Small intestine (tissue), 7 donors: ENCODE results near the gene SLC9B2. TPM values are rescaled to one million over a fixed set of nuclear protein-coding genes. Genes with fewer than 3 reads are reported as not detected.

ENCODE experiments used
- DNase-seq, 2 donors: peaks; one replicate each; pipeline versions ENCODE4 v3.0.0 to v3.0.0-alpha.2; 2013
- FAIRE-seq: peaks from 2 replicates; lab custom pipeline; 2012; peaks lifted over from hg19 to GRCh38; lab: Jason Lieb, UNC
- H3K27ac ChIP-seq, 3 donors: one replicate each; pipeline ENCODE4 v1.5.1; 2013; ENCODE audit warnings: low read length in 2 of 3, mild to moderate bottlenecking in 2 of 3, control low read depth in 1 of 3, inconsistent platforms in 1 of 3, low read depth in 1 of 3, moderate library complexity in 1 of 3
- H3K27me3 ChIP-seq, 3 donors: one replicate each; pipeline ENCODE4 v1.6.1; 2013; ENCODE audit warnings: low read length in 3 of 3, inconsistent platforms in 1 of 3; ENCODE audit not compliant: control insufficient read depth in 3 of 3, insufficient read depth in 3 of 3
- H3K36me3 ChIP-seq, 3 donors: one replicate each; pipeline ENCODE4 v1.6.1; 2013; ENCODE audit warnings: low read length in 3 of 3, inconsistent platforms in 1 of 3, low read depth in 1 of 3, mild to moderate bottlenecking in 1 of 3, moderate library complexity in 1 of 3; ENCODE audit not compliant: control insufficient read depth in 3 of 3, insufficient read depth in 2 of 3
- H3K4me1 ChIP-seq, 3 donors: one replicate each; pipeline ENCODE4 v1.6.1; 2013; ENCODE audit warnings: low read length in 2 of 3, inconsistent platforms in 1 of 3, low read depth in 1 of 3, mild to moderate bottlenecking in 1 of 3, moderate library complexity in 1 of 3; ENCODE audit not compliant: control insufficient read depth in 3 of 3, insufficient read depth in 2 of 3
- H3K4me3 ChIP-seq, 3 donors: one replicate each; pipeline ENCODE4 v1.5.1; 2013; ENCODE audit warnings: low read length in 3 of 3, control low read depth in 1 of 3, inconsistent platforms in 1 of 3, low read depth in 1 of 3, mild to moderate bottlenecking in 1 of 3, moderate library complexity in 1 of 3
- H3K9me3 ChIP-seq, 2 donors: one replicate each; pipeline ENCODE4 v1.6.1; 2013; ENCODE audit warnings: low read depth in 1 of 2, low read length in 1 of 2; ENCODE audit not compliant: control insufficient read depth in 2 of 2, insufficient read depth in 1 of 2
- WGBS, 3 donors: extraction: QIAGEN DNeasy Blood & Tissue Kit; methylation state at CpG; one replicate each; pipeline ENCODE4 v1.1.7; 2013; 5-methylcytosine and 5-hydroxymethylcytosine counted together
- polyA plus RNA-seq, 4 donors: library from polyadenylated mRNA; stranded (reverse) in 3 of 4; unstranded in 1 of 4; fragments of 200-250 nt in 3 of 4; fragments of 120-200 nt in 1 of 4; gene quantifications; one replicate each; pipeline versions ENCODE4 v1.2.1 to v1.2.3, GENCODE V29; 2013
- donor health status: healthy with polysubstance abuse.
- donor health status: control.
- donor health status: control.
- donor health status: Bipolar disorder and iron deficiency.
- donor health status: healthy.

SLC9B2 gene
- polyA plus RNA-seq, 4 donors: 3.8 to 5.8 (median 4.2) TPM

DNA sequence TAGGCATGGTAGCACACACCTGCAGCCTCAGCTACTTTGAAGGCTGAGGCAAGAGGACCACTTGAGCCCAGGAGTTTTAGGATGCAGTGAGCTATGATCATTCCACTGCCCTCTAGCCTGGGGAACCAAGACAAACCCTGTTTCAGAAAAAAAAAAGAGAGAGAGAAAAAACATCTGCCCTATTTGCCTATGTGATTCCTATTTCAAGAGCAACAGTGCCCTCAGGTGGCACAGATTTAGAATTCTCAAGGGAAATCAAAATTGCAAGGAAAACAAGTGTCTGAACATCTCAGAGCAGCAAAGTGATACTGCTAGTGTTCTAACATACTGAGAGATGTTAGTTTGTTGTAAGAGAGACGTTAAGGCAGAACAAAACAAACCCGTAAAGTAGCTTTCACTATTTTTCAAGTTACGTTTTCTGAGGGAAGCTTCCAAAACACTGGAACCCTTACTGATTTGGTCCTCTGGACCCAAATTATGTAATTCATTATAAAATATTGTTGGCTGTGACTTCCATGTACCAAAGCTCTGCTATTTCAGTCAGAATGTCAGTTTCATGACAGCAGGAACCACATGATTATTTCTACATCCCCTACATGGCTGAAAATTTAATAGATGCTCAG is 15.2 kb upstream of the SLC9B2 start:
- H3K27ac ChIP-seq: no peak overlapping the region
- H3K27me3 ChIP-seq: no peaks in the 10 kb centered on the region
- H3K4me3 ChIP-seq: no peak overlapping the region
- H3K36me3 ChIP-seq: peaks cover 7 to 20% (median 20%) of the 10 kb centered on the region in 3 donors
- H3K9me3 ChIP-seq: no peaks in the 10 kb centered on the region
- peaks cover 0 to 11% (median 0%) of the 10 kb centered on the region in 3 donors for H3K4me1 ChIP-seq
- WGBS, 3 donors: 51 to 62% (median 58%) methylated on average over 3 of the region's 3 CpGs
- peak; percentile 44 for FAIRE-seq
- peak; percentile 63 to 70 for DNase-seq

DNA sequence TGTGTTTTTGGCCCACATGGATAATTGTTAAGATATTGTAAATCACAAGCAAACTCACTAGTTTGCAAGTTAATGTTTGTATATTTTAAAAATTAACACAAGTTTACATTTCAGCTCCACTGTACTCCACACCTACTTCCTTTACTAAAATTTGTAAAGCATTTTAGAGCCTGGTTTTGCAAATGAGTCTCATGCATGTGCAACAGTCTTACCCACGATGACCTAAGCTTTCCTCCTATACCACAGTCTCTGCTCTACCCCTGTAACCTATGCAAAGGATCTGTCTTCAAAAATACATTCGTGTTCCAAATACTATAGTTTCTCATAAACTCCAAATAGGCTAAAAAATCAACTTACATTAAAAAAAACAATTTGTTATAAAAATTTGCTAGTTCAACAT is 12.9 kb upstream of the SLC9B2 start:
- Histone ChIP-seq H3K27me3 (no peaks in the 10 kb centered on the region), H3K27ac (no peak overlapping the region), H3K4me1 (peaks cover 0 to 5% (median 0%) of the 10 kb centered on the region in 3 donors), H3K36me3 (peaks cover 9 to 23% (median 23%) of the 10 kb centered on the region in 3 donors), H3K4me3 (no peak overlapping the region), H3K9me3 (no peaks in the 10 kb centered on the region)
- FAIRE-seq (no peak), DNase-seq (no peak)
- 78 to 83% (median 83%) methylated on average over 2 of the region's 2 CpGs for WGBS, 3 donors

DNA sequence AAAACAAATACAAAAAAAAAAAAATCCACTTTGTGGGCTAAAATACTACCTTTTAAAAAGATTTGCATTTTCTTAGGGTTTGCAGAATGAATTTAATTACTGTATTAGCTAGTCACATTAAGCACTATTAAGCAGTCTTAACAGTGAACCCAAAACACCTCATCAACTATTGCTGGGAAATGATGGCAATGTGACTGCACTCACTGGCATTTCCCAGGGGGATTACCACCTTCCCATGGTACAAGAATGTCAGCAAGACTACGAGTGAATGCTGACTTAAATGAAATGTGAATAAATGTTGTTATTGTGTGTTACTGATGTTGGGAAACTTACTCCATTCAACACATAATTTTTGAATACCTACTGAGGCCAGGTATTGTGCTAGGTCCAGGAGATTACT is 10.0 kb upstream of the SLC9B2 start:
- Histone ChIP-seq H3K4me1 (peaks cover 0 to 2% (median 0%) of the 10 kb centered on the region in 3 donors), H3K27ac (no peak overlapping the region), H3K27me3 (no peaks in the 10 kb centered on the region), H3K36me3 (peaks cover 9 to 27% (median 25%) of the 10 kb centered on the region in 3 donors), H3K4me3 (no peak overlapping the region), H3K9me3 (no peaks in the 10 kb centered on the region)
- FAIRE-seq (no peak), DNase-seq (no peak)
- WGBS, 3 donors: 79 to 97% (median 90%) methylated on average over 1 of the region's 1 CpG

DNA sequence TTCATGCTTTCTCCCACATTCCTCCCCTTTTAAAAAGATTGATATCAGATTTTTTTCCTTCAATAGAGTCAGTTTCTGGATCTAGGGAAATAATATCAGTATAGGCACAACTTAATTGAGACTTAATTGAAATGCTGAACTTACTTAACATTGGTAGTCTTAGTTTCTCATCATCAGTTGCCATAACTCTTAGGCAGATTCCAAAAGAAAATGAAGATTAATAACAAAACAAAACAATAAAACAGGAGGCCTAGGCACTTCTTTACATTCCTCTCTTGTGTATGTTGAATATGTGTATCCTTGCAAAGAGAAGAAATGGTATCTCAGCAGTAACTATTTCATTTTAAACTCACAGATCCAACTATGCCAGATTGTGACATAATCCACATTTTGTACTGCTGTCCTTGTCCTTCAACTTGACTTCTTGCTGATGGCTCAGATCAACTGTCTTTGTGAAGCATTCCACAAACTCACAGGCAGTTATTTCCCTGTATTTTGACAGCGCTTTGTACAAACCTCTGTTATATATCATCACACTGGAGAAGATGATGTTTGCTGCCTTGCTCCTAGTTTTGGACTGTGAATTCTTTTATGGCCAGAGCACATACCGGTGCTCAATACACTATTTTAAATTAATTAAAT is 9.1 kb upstream of the SLC9B2 start:
- WGBS, 3 donors: 94 to 100% (median 96%) methylated on average over 2 of the region's 2 CpGs
- no peak overlapping the region for H3K27ac ChIP-seq
- no peaks in the 10 kb centered on the region for H3K9me3 ChIP-seq
- H3K4me3 ChIP-seq: no peak overlapping the region
- H3K36me3 ChIP-seq: peaks cover 9 to 27% (median 25%) of the 10 kb centered on the region in 3 donors
- no peak for FAIRE-seq
- no peak for DNase-seq
- H3K4me1 ChIP-seq: no peaks in the 10 kb centered on the region
- no peaks in the 10 kb centered on the region for H3K27me3 ChIP-seq

DNA sequence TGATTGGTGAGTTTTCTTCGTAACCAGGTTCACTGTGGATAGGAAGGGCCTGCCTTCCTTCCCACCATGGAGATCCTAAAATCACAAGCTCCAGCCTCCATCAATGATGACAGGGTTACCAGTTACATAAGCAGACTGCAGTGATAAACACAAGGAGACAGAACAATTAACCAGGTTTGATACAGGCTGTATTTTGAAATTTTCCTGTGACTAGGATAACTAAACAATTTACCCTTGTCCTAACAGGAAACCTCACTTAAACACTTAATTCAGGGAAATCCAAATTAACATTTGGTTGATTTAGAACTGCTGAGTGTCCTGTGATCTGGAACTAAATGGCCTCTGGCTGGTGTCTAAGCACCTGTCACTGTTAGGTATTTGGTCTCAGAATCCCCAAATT is 3.1 kb upstream of the SLC9B2 start:
- H3K4me1 ChIP-seq: peaks cover 0 to 10% (median 0%) of the 10 kb centered on the region in 3 donors
- H3K27me3 ChIP-seq: no peaks in the 10 kb centered on the region
- peaks cover 0 to 8% (median 6%) of the 10 kb centered on the region in 3 donors for H3K36me3 ChIP-seq
- no peaks in the 10 kb centered on the region for H3K9me3 ChIP-seq
- no peak overlapping the region for H3K27ac ChIP-seq
- WGBS, 3 donors: 90 to 95% (median 92%) methylated on average over 1 of the region's 1 CpG
- H3K4me3 ChIP-seq: no peak overlapping the region
- FAIRE-seq: no peak
- no peak for DNase-seq

DNA sequence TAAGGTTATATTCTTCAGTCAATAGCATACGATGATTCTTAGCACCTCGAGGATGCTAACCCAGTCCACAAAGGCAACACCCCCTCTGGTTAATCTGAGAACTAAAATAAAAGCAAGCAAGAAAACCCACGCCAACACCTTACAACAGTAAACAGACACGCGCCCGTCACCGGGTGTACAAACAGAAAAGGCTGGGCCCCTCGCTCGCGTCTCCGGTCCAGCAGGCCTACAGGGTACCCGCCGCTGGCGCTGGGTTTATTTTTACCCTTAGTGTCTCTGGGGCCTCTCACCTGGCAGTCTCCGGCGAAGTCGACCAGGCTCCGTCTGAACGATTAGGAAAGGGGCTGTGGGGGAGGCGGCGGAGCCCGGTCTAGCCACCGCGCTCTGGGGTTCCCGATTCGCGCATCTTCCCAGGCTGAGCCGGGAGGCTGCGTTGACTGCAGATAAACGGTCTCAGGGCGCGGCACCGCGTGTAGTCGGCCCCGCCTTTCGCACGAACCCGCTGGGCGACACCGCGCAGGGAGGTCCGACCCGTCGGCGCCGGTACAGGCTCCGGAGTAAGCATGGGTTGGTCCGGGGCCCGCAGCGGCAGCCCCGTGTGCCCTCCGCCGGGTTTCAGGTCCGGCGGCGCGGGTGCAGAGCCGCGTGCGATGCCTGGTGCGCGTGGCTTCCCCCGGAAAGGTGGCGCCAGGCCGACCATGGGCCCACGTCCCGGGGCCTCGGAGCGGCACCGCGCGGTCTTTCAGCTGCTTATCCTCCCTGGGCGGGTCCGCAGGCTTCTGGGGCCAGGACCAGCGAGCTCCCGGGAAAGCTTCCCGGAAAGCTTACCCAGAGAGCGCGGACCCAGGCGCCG is 441 bp downstream of the SLC9B2 start:
- H3K9me3 ChIP-seq: no peaks in the 10 kb centered on the region
- no peak for FAIRE-seq
- 0 to 1% (median 1%) methylated on average over 82 of the region's 82 CpGs for WGBS, 3 donors
- H3K4me1 ChIP-seq: peaks cover 0 to 10% (median 4%) of the 10 kb centered on the region in 3 donors
- no peaks in the 10 kb centered on the region for H3K27me3 ChIP-seq
- H3K27ac ChIP-seq: peak overlapping the region; percentile 62 to 92 (median 87)
- peak overlapping the region; percentile 67 to 78 (median 70) for H3K4me3 ChIP-seq
- peaks cover 0 to 3% (median 3%) of the 10 kb centered on the region in 3 donors for H3K36me3 ChIP-seq
- peak; percentile 54 to 77 for DNase-seq

DNA sequence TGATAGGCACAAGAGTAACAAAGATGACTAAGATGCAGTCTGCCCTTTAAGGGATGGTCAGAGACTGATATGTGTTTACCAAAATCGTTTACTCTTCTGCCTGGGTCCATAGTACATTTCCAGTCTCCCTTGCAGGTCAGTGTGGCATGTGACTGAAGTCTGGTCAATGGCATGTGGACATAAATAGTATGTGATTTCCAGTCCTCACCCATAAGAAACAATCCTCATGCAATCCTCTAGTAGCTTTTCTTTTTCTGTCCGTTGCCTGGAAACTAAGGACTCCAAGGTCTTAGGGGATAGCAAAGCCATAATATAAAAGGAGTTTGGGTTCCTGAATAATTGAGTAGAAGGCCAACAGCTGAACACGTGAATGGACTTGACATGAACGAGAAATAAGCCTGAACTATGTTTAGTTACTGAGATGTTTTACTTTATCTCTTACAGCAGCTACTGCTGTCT is 1.1 kb downstream of the SLC9B2 start:
- Histone ChIP-seq H3K36me3 (peaks cover 0 to 3% (median 2%) of the 10 kb centered on the region in 3 donors), H3K27me3 (no peaks in the 10 kb centered on the region), H3K9me3 (no peaks in the 10 kb centered on the region), H3K4me1 (peaks cover 0 to 10% (median 4%) of the 10 kb centered on the region in 3 donors), H3K27ac (peak overlapping the region in 1 of 3 donors; percentile 92), H3K4me3 (peak overlapping the region; percentile 67 to 78 (median 70))
- peak; percentile 10 to 46 for DNase-seq
- 12 to 28% (median 23%) methylated on average over 4 of the region's 4 CpGs for WGBS, 3 donors
- FAIRE-seq: no peak
